Measurements from ENCODE around the gene POLD2.

DNA sequence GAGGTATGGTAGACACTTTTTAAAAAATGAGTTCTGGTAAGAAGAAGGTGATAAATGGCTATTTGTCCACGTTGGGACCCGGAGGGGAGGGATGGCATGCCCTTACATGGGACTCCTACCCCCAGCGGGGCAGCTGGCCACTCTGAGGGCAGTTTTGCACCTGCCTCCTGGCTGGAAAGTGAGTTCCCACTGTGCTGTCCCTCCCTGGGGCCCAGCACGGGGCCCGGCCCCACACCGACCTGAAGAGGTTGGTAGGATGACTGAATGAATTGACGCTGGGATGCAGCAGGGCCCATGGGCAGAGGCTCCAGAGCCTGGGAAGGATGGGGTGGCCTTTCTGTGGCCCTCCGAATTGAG, 19.8 kb downstream of the POLD2 start:
- no peak for TF ChIP-seq TAF1 (IDR thresholded peaks at IDR 0.05; ENCODE audit: low read depth)
- TF ChIP-seq, protein P1, sequence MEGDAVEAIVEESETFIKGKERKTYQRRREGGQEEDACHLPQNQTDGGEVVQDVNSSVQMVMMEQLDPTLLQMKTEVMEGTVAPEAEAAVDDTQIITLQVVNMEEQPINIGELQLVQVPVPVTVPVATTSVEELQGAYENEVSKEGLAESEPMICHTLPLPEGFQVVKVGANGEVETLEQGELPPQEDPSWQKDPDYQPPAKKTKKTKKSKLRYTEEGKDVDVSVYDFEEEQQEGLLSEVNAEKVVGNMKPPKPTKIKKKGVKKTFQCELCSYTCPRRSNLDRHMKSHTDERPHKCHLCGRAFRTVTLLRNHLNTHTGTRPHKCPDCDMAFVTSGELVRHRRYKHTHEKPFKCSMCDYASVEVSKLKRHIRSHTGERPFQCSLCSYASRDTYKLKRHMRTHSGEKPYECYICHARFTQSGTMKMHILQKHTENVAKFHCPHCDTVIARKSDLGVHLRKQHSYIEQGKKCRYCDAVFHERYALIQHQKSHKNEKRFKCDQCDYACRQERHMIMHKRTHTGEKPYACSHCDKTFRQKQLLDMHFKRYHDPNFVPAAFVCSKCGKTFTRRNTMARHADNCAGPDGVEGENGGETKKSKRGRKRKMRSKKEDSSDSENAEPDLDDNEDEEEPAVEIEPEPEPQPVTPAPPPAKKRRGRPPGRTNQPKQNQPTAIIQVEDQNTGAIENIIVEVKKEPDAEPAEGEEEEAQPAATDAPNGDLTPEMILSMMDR (IDR thresholded peaks at IDR 0.05; ENCODE audit: poor library complexity, severe bottlenecking): no peak
- TF ChIP-seq, protein P2, sequence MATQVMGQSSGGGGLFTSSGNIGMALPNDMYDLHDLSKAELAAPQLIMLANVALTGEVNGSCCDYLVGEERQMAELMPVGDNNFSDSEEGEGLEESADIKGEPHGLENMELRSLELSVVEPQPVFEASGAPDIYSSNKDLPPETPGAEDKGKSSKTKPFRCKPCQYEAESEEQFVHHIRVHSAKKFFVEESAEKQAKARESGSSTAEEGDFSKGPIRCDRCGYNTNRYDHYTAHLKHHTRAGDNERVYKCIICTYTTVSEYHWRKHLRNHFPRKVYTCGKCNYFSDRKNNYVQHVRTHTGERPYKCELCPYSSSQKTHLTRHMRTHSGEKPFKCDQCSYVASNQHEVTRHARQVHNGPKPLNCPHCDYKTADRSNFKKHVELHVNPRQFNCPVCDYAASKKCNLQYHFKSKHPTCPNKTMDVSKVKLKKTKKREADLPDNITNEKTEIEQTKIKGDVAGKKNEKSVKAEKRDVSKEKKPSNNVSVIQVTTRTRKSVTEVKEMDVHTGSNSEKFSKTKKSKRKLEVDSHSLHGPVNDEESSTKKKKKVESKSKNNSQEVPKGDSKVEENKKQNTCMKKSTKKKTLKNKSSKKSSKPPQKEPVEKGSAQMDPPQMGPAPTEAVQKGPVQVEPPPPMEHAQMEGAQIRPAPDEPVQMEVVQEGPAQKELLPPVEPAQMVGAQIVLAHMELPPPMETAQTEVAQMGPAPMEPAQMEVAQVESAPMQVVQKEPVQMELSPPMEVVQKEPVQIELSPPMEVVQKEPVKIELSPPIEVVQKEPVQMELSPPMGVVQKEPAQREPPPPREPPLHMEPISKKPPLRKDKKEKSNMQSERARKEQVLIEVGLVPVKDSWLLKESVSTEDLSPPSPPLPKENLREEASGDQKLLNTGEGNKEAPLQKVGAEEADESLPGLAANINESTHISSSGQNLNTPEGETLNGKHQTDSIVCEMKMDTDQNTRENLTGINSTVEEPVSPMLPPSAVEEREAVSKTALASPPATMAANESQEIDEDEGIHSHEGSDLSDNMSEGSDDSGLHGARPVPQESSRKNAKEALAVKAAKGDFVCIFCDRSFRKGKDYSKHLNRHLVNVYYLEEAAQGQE (IDR thresholded peaks at IDR 0.05; ENCODE audit: borderline replicate concordance): no peak
- TF ChIP-seq EZH2 (IDR thresholded peaks at IDR 0.05; ENCODE audit: borderline replicate concordance, insufficient read depth, low read length, poor library complexity, severe bottlenecking): no peak
